Esophagus muscularis mucosa (tissue), 4 donors: ENCODE data around the gene SCTR. TPM values are rescaled to one million over a fixed set of nuclear protein-coding genes. Genes with fewer than 3 reads are reported as not detected.

ENCODE experiments used
- DNase-seq: peaks from one replicate; pipeline ENCODE4 v3.0.0-alpha.2; 2017; ENCODE audit errors: extremely low spot score
- H3K27ac ChIP-seq, 4 donors: fragments of 200-600 bp; sonication (generic); replicated peaks in 1 of 4; 1 replicate in 3 of 4; 2 replicates in 1 of 4; pipeline ENCODE4 v1.5.1; 2016 to 2019; ENCODE audit warnings: mild to moderate bottlenecking in 1 of 4
- H3K27me3 ChIP-seq, 4 donors: fragments of 200-600 bp; sonication (generic); one replicate each; pipeline versions ENCODE4 v1.5.1 to v1.6.0; 2016 to 2019
- H3K36me3 ChIP-seq, 4 donors: fragments of 200-600 bp; sonication (generic); one replicate each; pipeline ENCODE4 v1.5.1; 2016 to 2019
- H3K4me1 ChIP-seq, 4 donors: fragments of 200-600 bp; sonication (generic); one replicate each; pipeline ENCODE4 v1.5.1; 2016 to 2019
- H3K4me3 ChIP-seq, 4 donors: fragments of 200-600 bp; sonication (generic); 1 replicate in 2 of 4; 2 replicates in 2 of 4; pipeline ENCODE4 v1.5.1; 2016 to 2019; ENCODE audit warnings: mild to moderate bottlenecking in 4 of 4, moderate library complexity in 1 of 4
- H3K9me3 ChIP-seq, 4 donors: fragments of 200-600 bp; sonication (generic); 1 replicate in 3 of 4; 2 replicates in 1 of 4; pipeline ENCODE4 v1.5.1; 2016 to 2019
- EP300 ChIP-seq: sonication (generic); formaldehyde crosslinking; IDR thresholded peaks from one replicate; pipeline ENCODE4 v1.6.1; 2017; ENCODE audit warnings: antibody characterized with exemption
- POLR2A ChIP-seq: fragments of 450-650 bp; IDR thresholded peaks from one replicate; pipeline ENCODE4 v1.6.1; 2017; ENCODE audit warnings: antibody characterized with exemption, moderate library complexity, mild to moderate bottlenecking, low read depth
- POLR2AphosphoS5 ChIP-seq, 2 donors: sonication (generic); formaldehyde crosslinking; IDR thresholded peaks; one replicate each; pipeline ENCODE4 v1.6.1; 2017; ENCODE audit warnings: antibody characterized with exemption in 2 of 2
- WGBS: methylation state at CpG from one replicate; pipeline ENCODE4 v1.1.5; 2018; 5-methylcytosine and 5-hydroxymethylcytosine counted together
- intact Hi-C: fragments of 100-400 bp; cut with DNase I; formaldehyde crosslinking; loops from one replicate; pipeline ENCODE4 v1.15.1; 2023
- total RNA-seq, 4 donors: library from RNA; depleted of rRNA; stranded (reverse); fragments of >200 nt; gene quantifications; one replicate each; pipeline versions ENCODE4 v1.1.0 to v1.2.1, GENCODE V29; 2016
- TF ChIP-seq, protein P1 (sequence below), 3 experiments: fragments of 200-600 bp in 2 of 3; fragments of 450-650 bp in 1 of 3; sonication (generic) in 2 of 3; IDR thresholded peaks; one replicate each; pipeline ENCODE4 v1.5.1; 2017 to 2019; ENCODE audit warnings: antibody characterized with exemption in 3 of 3, mild to moderate bottlenecking in 2 of 3, moderate library complexity in 1 of 3

The SCTR gene
- total RNA-seq, 4 donors from 2014 or later = not detected

DNA sequence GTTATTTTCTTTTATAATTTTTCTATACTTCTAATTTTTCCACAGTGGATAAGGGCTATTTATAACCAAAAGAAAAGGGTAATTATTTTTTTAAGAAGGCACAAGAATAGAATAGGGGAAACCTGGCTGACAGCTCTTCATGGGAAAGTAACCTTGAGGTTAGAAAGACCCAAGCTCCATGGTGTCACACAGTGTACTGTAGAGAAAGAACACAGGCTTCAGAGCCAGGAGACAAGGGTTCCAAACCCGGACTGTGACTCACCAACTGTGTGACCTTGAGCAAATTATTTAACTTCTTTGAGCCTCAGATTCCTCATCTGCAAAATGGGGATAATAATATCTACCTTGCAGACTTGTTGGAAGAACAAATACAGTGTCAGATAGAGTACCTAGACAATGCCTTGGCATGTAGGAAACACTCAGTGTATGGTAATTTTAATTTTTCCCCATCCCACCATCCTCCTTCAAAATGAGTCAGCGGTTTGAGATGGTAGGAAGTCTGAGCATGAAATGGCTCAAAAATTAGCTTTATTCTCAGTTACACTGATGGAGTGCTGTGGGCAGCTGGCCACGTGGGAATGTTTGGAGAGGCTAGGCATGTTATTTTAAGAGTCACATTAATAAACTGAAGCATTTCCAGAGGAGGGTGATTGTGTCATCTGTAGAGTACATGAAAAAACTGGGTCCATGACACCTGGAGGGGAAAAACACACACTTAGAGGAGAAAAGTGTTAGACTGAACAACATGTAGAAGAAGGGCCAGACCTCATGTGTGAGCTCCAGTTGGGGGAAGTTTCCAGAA, 55.9 kb downstream of the SCTR start:
- WGBS = 32% methylated on average over 3 of the region's 3 CpGs
- peaks cover 0 to 15% (median 11%) of the 10 kb centered on the region in 4 donors for H3K4me1 ChIP-seq
- H3K27ac ChIP-seq = no peak overlapping the region
- H3K9me3 ChIP-seq = no peaks in the 10 kb centered on the region
- H3K36me3 ChIP-seq = no peaks in the 10 kb centered on the region
- intact Hi-C loops = no loop called here
- H3K27me3 ChIP-seq = no peaks in the 10 kb centered on the region
- no peak overlapping the region for H3K4me3 ChIP-seq
- no peak for DNase-seq
- TF ChIP-seq POLR2A = no peak
- peak in 1 of 2 donors; percentile 13 for TF ChIP-seq POLR2AphosphoS5 (IDR thresholded peaks at IDR 0.05)

DNA sequence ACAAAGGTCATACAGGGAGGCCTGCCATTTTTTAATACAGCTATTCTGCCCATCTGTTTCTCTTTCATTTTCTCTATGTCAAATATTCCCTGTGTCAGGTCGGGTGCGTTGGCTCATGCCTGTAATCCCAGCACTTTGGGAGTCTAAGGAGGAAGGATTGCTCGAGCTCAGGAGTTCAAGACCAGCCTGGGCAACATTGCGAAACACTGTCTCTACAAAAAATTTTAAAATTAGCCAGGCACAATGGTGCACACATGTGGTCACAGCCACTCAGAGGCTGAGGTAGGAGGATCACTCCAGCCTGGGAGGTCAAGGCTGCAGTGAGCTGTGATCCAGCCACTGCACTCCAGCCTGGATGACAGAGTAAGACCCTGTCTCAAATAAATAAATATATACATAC, 57.9 kb downstream of the SCTR start:
- H3K9me3 ChIP-seq = no peaks in the 10 kb centered on the region
- intact Hi-C loops = no loop called here
- no peaks in the 10 kb centered on the region for H3K27me3 ChIP-seq
- H3K4me3 ChIP-seq = no peak overlapping the region
- H3K36me3 ChIP-seq = no peaks in the 10 kb centered on the region
- no peak for TF ChIP-seq POLR2A
- TF ChIP-seq, protein P1, sequence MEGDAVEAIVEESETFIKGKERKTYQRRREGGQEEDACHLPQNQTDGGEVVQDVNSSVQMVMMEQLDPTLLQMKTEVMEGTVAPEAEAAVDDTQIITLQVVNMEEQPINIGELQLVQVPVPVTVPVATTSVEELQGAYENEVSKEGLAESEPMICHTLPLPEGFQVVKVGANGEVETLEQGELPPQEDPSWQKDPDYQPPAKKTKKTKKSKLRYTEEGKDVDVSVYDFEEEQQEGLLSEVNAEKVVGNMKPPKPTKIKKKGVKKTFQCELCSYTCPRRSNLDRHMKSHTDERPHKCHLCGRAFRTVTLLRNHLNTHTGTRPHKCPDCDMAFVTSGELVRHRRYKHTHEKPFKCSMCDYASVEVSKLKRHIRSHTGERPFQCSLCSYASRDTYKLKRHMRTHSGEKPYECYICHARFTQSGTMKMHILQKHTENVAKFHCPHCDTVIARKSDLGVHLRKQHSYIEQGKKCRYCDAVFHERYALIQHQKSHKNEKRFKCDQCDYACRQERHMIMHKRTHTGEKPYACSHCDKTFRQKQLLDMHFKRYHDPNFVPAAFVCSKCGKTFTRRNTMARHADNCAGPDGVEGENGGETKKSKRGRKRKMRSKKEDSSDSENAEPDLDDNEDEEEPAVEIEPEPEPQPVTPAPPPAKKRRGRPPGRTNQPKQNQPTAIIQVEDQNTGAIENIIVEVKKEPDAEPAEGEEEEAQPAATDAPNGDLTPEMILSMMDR (IDR thresholded peaks at IDR 0.05) = no peak
- TF ChIP-seq POLR2AphosphoS5 (IDR thresholded peaks at IDR 0.05) = no peak
- no peak for TF ChIP-seq EP300
- H3K27ac ChIP-seq = no peak overlapping the region
- peaks cover 0 to 15% (median 11%) of the 10 kb centered on the region in 4 donors for H3K4me1 ChIP-seq
- 88% methylated on average over 4 of the region's 4 CpGs for WGBS
- DNase-seq = no peak

DNA sequence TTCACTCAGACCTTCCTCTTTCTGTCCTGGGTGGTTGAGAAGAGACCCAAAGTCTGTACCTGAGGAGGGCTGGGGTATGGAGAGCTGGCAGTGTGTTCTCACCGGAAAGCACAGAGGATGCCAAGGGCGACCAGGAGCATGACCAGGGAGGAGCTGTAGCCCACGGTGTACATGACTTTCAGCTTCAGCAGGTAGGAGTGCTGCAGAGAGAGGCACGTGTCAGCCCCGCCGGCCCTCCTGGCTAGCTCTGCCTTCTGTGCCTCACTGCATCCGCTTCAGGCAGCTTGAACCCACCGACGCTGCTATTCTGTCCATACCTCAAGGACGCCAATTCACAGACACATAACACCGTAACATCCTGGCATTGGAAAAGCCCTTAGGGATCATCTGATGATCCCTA, 58.6 kb downstream of the SCTR start:
- 94% methylated on average over 11 of the region's 11 CpGs for WGBS
- intact Hi-C loops = no loop called here
- Histone ChIP-seq H3K27me3 (no peaks in the 10 kb centered on the region), H3K36me3 (no peaks in the 10 kb centered on the region), H3K27ac (no peak overlapping the region), H3K4me3 (no peak overlapping the region), H3K4me1 (peaks cover 0 to 15% (median 11%) of the 10 kb centered on the region in 4 donors), H3K9me3 (no peaks in the 10 kb centered on the region)
- DNase-seq = no peak
- no peak for TF ChIP-seq POLR2AphosphoS5 (IDR thresholded peaks at IDR 0.05)
- no peak for TF ChIP-seq POLR2A
- TF ChIP-seq, protein P1 (IDR thresholded peaks at IDR 0.05) = no peak
- TF ChIP-seq EP300 = no peak

DNA sequence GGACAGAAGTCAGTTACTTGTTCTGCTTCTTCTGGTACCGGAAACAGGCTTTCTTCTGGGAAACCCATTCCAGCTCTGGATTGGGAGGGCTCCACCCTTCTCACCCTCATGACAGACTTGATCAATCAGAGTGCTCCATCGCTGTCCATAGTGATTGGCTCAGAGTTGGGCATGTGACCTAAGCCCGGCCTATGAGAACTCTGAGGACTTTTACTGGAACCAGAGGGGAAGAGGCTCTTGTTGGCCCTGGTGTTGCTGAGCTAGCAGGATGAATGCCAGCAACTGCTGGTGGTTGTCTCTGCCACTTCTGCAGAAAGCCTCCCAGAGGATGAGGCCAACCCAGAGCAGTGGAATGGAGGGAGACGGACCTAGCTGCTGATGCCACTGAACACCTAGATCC, 59.3 kb downstream of the SCTR start:
- H3K27me3 ChIP-seq = no peaks in the 10 kb centered on the region
- H3K27ac ChIP-seq = no peak overlapping the region
- no peak overlapping the region for H3K4me3 ChIP-seq
- TF ChIP-seq, protein P1 (IDR thresholded peaks at IDR 0.05) = no peak
- TF ChIP-seq POLR2AphosphoS5 (IDR thresholded peaks at IDR 0.05) (no peak), EP300 (no peak), POLR2A (no peak)
- peaks cover 0 to 15% (median 11%) of the 10 kb centered on the region in 4 donors for H3K4me1 ChIP-seq
- DNase-seq = no peak
- 71% methylated on average over 1 of the region's 4 CpGs for WGBS
- intact Hi-C loops = no loop called here
- H3K9me3 ChIP-seq = no peaks in the 10 kb centered on the region
- no peaks in the 10 kb centered on the region for H3K36me3 ChIP-seq

DNA sequence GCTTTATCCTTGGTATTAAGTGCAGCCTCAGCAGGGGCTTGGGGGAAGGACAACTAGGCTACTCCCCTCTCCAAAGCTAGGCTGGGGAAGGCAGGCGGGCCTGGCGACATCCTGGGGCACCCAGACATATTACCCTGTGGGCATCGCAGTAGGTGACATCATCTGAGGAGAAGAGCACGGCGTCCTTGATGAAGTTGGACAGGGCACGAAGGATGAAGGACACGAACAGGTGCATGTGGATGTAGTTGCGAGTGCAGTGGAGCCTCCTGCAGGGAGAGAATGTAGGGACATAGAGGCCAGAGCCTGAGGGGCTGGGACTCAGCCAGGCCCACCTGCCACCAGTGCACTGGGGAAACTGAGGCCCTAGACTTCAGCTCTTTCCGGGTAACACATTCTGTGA, 60.3 kb downstream of the SCTR start:
- no peak for TF ChIP-seq POLR2A
- no peak for TF ChIP-seq POLR2AphosphoS5 (IDR thresholded peaks at IDR 0.05)
- Histone ChIP-seq H3K27me3 (no peaks in the 10 kb centered on the region), H3K9me3 (no peaks in the 10 kb centered on the region), H3K4me3 (no peak overlapping the region), H3K27ac (no peak overlapping the region), H3K36me3 (no peaks in the 10 kb centered on the region), H3K4me1 (peaks cover 0 to 12% (median 10%) of the 10 kb centered on the region in 4 donors)
- intact Hi-C loops = no loop called here
- 97% methylated on average over 9 of the region's 9 CpGs for WGBS
- DNase-seq = no peak
